MCF 10A (cell line): ENCODE measurements around the gene SLC18A3. TPM values are rescaled to one million over a fixed set of nuclear protein-coding genes. Genes with fewer than 3 reads are reported as not detected.
A peak's percentile ranks its signal among the peaks of the same experiment; 100 is the strongest.

Experiments used
- BruUV-seq: library from RNA; stranded (reverse); fragments of 400-500 nt; replicated peaks from 2 replicates; lab custom pipeline; 2021; lab: Mats Ljungman, UMichigan
- CTCF ChIA-PET: fragments of 300-600 bp; sonication (Branson Sonifier 250); formaldehyde crosslinking; extraction: SDS; loops from one replicate; lab custom pipeline; 2021; ENCODE audit warnings: antibody characterized with exemption, inconsistent platforms; lab: Yijun Ruan, JAX
- POLR2A ChIA-PET: fragments of 300-600, 350-650 bp; sonication (Branson Sonifier 250); formaldehyde crosslinking; extraction: SDS; loops from one replicate; lab custom pipeline; 2020; ENCODE audit warnings: antibody characterized with exemption, inconsistent platforms; lab: Yijun Ruan, JAX
- DNase-seq: peaks from one replicate; pipeline ENCODE4 v3.0.0-alpha.2; 2018; ENCODE audit not compliant: unreplicated experiment
- H3K27ac Mint-ChIP-seq: one replicate; pipeline ENCODE4 v1.8.0; 2022; ENCODE audit warnings: mild to moderate bottlenecking, low read depth, mixed read lengths; ENCODE audit not compliant: unreplicated experiment
- H3K27me3 Mint-ChIP-seq: one replicate; pipeline ENCODE4 v1.8.0; 2022; ENCODE audit warnings: mixed read lengths; ENCODE audit not compliant: insufficient read depth, unreplicated experiment
- H3K36me3 Mint-ChIP-seq: one replicate; pipeline ENCODE4 v1.8.0; 2022; ENCODE audit warnings: mild to moderate bottlenecking, moderate library complexity, mixed read lengths; ENCODE audit not compliant: insufficient read depth, unreplicated experiment
- H3K4me1 Mint-ChIP-seq: one replicate; pipeline ENCODE4 v1.8.0; 2022; ENCODE audit warnings: mixed read lengths; ENCODE audit not compliant: insufficient read depth, unreplicated experiment
- H3K4me3 Mint-ChIP-seq: one replicate; pipeline ENCODE4 v1.8.0; 2022; ENCODE audit warnings: mild to moderate bottlenecking, moderate library complexity, mixed read lengths; ENCODE audit not compliant: unreplicated experiment
- H3K9me3 Mint-ChIP-seq: one replicate; pipeline ENCODE4 v1.8.0; 2022; ENCODE audit warnings: mixed read lengths; ENCODE audit not compliant: unreplicated experiment
- CTCF ChIP-seq: fragments of 200-600 bp; IDR thresholded peaks from one replicate; pipeline ENCODE4 v1.8.0; 2022; ENCODE audit warnings: antibody characterized with exemption, mild to moderate bottlenecking; ENCODE audit not compliant: unreplicated experiment
- intact Hi-C: fragments of 100-400 bp; cut with micrococcal nuclease; formaldehyde crosslinking; loops from 2 replicates; pipeline ENCODE4 v1.14.1; 2022
- total RNA-seq: library from RNA; stranded (reverse); gene quantifications from 2 replicates; pipeline ENCODE4 v1.2.3, GENCODE V29; 2022

SLC18A3 gene
- total RNA-seq, 1 experiment from 2014 or later, result not detected

GRCh38 chr10:49613165-49613881 is 3.2 kb downstream of the SLC18A3 start:
- Mint-ChIP-seq H3K9me3 (no peaks in the 10 kb centered on the region), H3K27ac (no peak overlapping the region), H3K4me3 (peak overlapping the region; percentile 17), H3K27me3 (peaks cover 46% of the 10 kb centered on the region), H3K4me1 (peaks cover 15% of the 10 kb centered on the region), H3K36me3 (no peaks in the 10 kb centered on the region)
- ChIA-PET POLR2A (no interaction called here), CTCF (interaction anchor here (1.1 kb wide), 1 partner anchor 20 kb away, joined by 3 read pairs; no protein-coding TSS in a partner anchor)
- intact Hi-C loops, result no loop called here
- no peak for DNase-seq
- no peak for TF ChIP-seq CTCF
- no TSS peak for BruUV-seq

- H3K4me1 Mint-ChIP-seq, result peaks cover 15% of the 10 kb centered on the region
- no peak for DNase-seq
- intact Hi-C loops, result no loop called here
- ChIA-PET POLR2A (no interaction called here), CTCF (interaction anchor here (1.1 kb wide), 1 partner anchor 20 kb away, joined by 3 read pairs; no protein-coding TSS in a partner anchor)
- BruUV-seq, result no TSS peak
- H3K4me3 Mint-ChIP-seq, result peak within 1 kb of the TSS; percentile 17
- no peak within 1 kb of the TSS for H3K27ac Mint-ChIP-seq
- no peak for TF ChIP-seq CTCF
- peaks cover 40% of the 10 kb centered on the region for H3K27me3 Mint-ChIP-seq
- no peaks in the 10 kb centered on the region for H3K36me3 Mint-ChIP-seq
- H3K9me3 Mint-ChIP-seq, result no peaks in the 10 kb centered on the region
These were observed 3.8 kb downstream of the SLC18A3 start, which contains the start of gene CHAT for GRCh38 chr10:49613882-49614241. Gene CHAT (plus strand): TSS chr10:49614037. CDS start chr10:49614190, 153 bp downstream.

- CTCF ChIA-PET, result interaction anchor here (1.1 kb wide), 1 partner anchor 21 kb away, joined by 3 read pairs; no protein-coding TSS in a partner anchor
- POLR2A ChIA-PET, result no interaction called here
- Mint-ChIP-seq H3K27me3 (peaks cover 37% of the 10 kb centered on the region), H3K9me3 (no peaks in the 10 kb centered on the region), H3K4me1 (peaks cover 15% of the 10 kb centered on the region), H3K4me3 (no peak overlapping the region), H3K36me3 (no peaks in the 10 kb centered on the region), H3K27ac (no peak overlapping the region)
- intact Hi-C loops, result no loop called here
- no peak for TF ChIP-seq CTCF
- DNase-seq, result no peak
- no TSS peak for BruUV-seq
These were observed 4.4 kb downstream of the SLC18A3 start for GRCh38 chr10:49614242-49615198.

- no peak for TF ChIP-seq CTCF
- peaks cover 44% of the 10 kb centered on the region for H3K27me3 Mint-ChIP-seq
These were observed 5.1 kb downstream of the SLC18A3 start for GRCh38 chr10:49615213-49615612.

More at GRCh38 chr10:49615213-49615612, 5.1 kb downstream of the SLC18A3 start:
- no TSS peak for BruUV-seq
- CTCF ChIA-PET, result no interaction called here
- Mint-ChIP-seq H3K36me3 (no peaks in the 10 kb centered on the region), H3K4me3 (no peak overlapping the region), H3K27ac (no peak overlapping the region), H3K9me3 (no peaks in the 10 kb centered on the region), H3K4me1 (peaks cover 15% of the 10 kb centered on the region)
- POLR2A ChIA-PET, result no interaction called here
- no peak for DNase-seq
- intact Hi-C loops, result no loop called here
